GM15510 (cell line): ENCODE measurements around the gene AGPS.

Source experiments
- POLR2A ChIP-seq: IDR thresholded peaks from 3 replicates; pipeline ENCODE4 v1.6.1; 2011; ENCODE audit warnings: borderline replicate concordance; ENCODE audit not compliant: insufficient read length; ENCODE audit errors: extremely low read depth

Gene AGPS

GRCh38 chr2:177483531-177483930 is 91.0 kb downstream of the AGPS start:
- no peak for TF ChIP-seq POLR2A

GRCh38 chr2:177484180-177484795 is 91.7 kb downstream of the AGPS start:
- TF ChIP-seq POLR2A: no peak

- no peak for TF ChIP-seq POLR2A
Measured at GRCh38 chr2:177489719-177490301, 97.2 kb downstream of the AGPS start.

GRCh38 chr2:177495945-177496344 is 103.4 kb downstream of the AGPS start:
- TF ChIP-seq POLR2A: no peak

- no peak for TF ChIP-seq POLR2A
Measured at GRCh38 chr2:177496921-177497320, 104.3 kb downstream of the AGPS start.

- TF ChIP-seq POLR2A: no peak
Measured at GRCh38 chr2:177501186-177501585, 108.6 kb downstream of the AGPS start.

GRCh38 chr2:177506505-177506904 is 113.9 kb downstream of the AGPS start:
- TF ChIP-seq POLR2A: no peak

- no peak for TF ChIP-seq POLR2A
Measured at GRCh38 chr2:177506998-177507397, 114.4 kb downstream of the AGPS start.

GRCh38 chr2:177516824-177517544 is 124.4 kb downstream of the AGPS start:
- TF ChIP-seq POLR2A: no peak

GRCh38 chr2:177518754-177519153 is 126.2 kb downstream of the AGPS start:
- TF ChIP-seq POLR2A: no peak

- TF ChIP-seq POLR2A: no peak
Measured at GRCh38 chr2:177519534-177520115, 127.1 kb downstream of the AGPS start.

- TF ChIP-seq POLR2A: no peak
Measured at GRCh38 chr2:177520324-177520723, 127.8 kb downstream of the AGPS start.

- TF ChIP-seq POLR2A: no peak
Measured at GRCh38 chr2:177523781-177524180, 131.2 kb downstream of the AGPS start.

- TF ChIP-seq POLR2A: no peak
Measured at GRCh38 chr2:177525351-177525924, 132.9 kb downstream of the AGPS start.

- no peak for TF ChIP-seq POLR2A
Measured at GRCh38 chr2:177528351-177528933, 135.9 kb downstream of the AGPS start.
